HCT116 (cell line): ENCODE measurements around the gene HERPUD2. TPM values are rescaled to one million over a fixed set of nuclear protein-coding genes. Genes with fewer than 3 reads are reported as not detected.

ENCODE experiments used
- ATAC-seq: fragments of 200-7000 bp; cut with Tn5 transposase; 2 replicates; pipeline ENCODE4 v1.9.1; 2020; ENCODE audit warnings: mild to moderate bottlenecking, moderate library complexity
- BruUV-seq: library from RNA; stranded (reverse); fragments of 400-500 nt; replicated peaks from 2 replicates; lab custom pipeline; 2021; lab: Mats Ljungman, UMichigan
- CTCF ChIA-PET: fragments of 300-600 bp; sonication (Branson Sonifier 250); formaldehyde crosslinking; loops from one replicate; lab custom pipeline; 2021; ENCODE audit warnings: antibody characterized with exemption; lab: Charles Lee
- POLR2A ChIA-PET: fragments of 300-600, 350-600 bp; sonication (Branson Sonifier 250); formaldehyde crosslinking; loops from one replicate; lab custom pipeline; 2021; ENCODE audit warnings: antibody characterized with exemption; lab: Charles Lee
- RAD21 ChIA-PET, 2 experiments: fragments of 300-600 bp; sonication (Branson Sonifier 250); formaldehyde crosslinking; loops; one replicate each; lab custom pipeline; 2023; ENCODE audit warnings: low total read pairs in 2 of 2; ENCODE audit not compliant: uncharacterized antibody in 2 of 2, unreplicated experiment in 2 of 2, low non-redundant PET in 1 of 2; lab: Charles Lee
- DNase-seq: peaks from one replicate; pipeline ENCODE4 v3.0.0-alpha.2; 2010; ENCODE audit warnings: low read depth, low spot score
- H2AFZ ChIP-seq: fragments of 200-600 bp; shearing (Covaris generic), sonication (generic); 2 replicates; pipeline ENCODE4 v1.6.1; 2017; ENCODE audit warnings: low read depth, mixed run types, mixed read lengths, antibody characterized with exemption, low read length; ENCODE audit not compliant: poor library complexity, severe bottlenecking
- H3K27ac ChIP-seq: 2 replicates; pipeline ENCODE4 v1.5.1; 2012; ENCODE audit warnings: low read depth, low read length
- H3K27me3 ChIP-seq: fragments of 200-600 bp; sonication (generic); 2 replicates; pipeline ENCODE4 v1.6.1; 2016; ENCODE audit warnings: mixed run types, low read length, mixed read lengths; ENCODE audit not compliant: insufficient read depth
- H3K36me3 ChIP-seq, 2 experiments: fragments of 200-500 bp in 1 of 2; fragments of 200-600 bp in 1 of 2; sonication (Bioruptor generic) in 1 of 2; sonication (generic) in 1 of 2; 2 replicates each; pipeline versions ENCODE4 v1.5.1 to v1.6.1; 2014 to 2016; ENCODE audit warnings: low read length in 2 of 2, inconsistent platforms in 1 of 2, mixed read lengths in 1 of 2, mixed run types in 1 of 2; ENCODE audit not compliant: insufficient read depth in 2 of 2, control insufficient read depth in 1 of 2
- H3K4me1 ChIP-seq, 2 experiments: fragments of 200-600 bp in 1 of 2; sonication (generic) in 1 of 2; 2 replicates each; pipeline versions ENCODE4 v1.5.1 to v1.6.1; 2012 to 2017; ENCODE audit warnings: low read length in 2 of 2, inconsistent platforms in 1 of 2, mild to moderate bottlenecking in 1 of 2, mixed read lengths in 1 of 2, mixed run types in 1 of 2, moderate library complexity in 1 of 2; ENCODE audit not compliant: insufficient read depth in 2 of 2, control insufficient read depth in 1 of 2
- H3K4me2 ChIP-seq: fragments of 200-600 bp; sonication (generic); 2 replicates; pipeline ENCODE4 v1.6.1; 2017; ENCODE audit warnings: mixed run types, low read length, mixed read lengths
- H3K4me3 ChIP-seq, 2 experiments: fragments of 200-600 bp in 1 of 2; sonication (generic) in 1 of 2; replicated peaks in 1 of 2; 2 replicates each; pipeline ENCODE4 v1.5.1; 2011 to 2016; ENCODE audit warnings: low read length in 2 of 2, control low read depth in 1 of 2, low read depth in 1 of 2, mild to moderate bottlenecking in 1 of 2, mixed read lengths in 1 of 2, mixed run types in 1 of 2
- H3K79me2 ChIP-seq: fragments of 200-600 bp; sonication (generic); 2 replicates; pipeline ENCODE4 v1.6.1; 2017; ENCODE audit warnings: mild to moderate bottlenecking, mixed run types, low read length, moderate library complexity, mixed read lengths; ENCODE audit not compliant: insufficient read depth
- H3K9ac ChIP-seq: fragments of 200-600 bp; sonication (generic); 2 replicates; pipeline ENCODE4 v1.6.1; 2016; ENCODE audit warnings: low read length, mixed read lengths
- H3K9me2 ChIP-seq: fragments of 200-600 bp; sonication (generic), shearing (Covaris generic); 2 replicates; pipeline ENCODE4 v1.6.1; 2017; ENCODE audit warnings: mixed run types, mild to moderate bottlenecking, moderate library complexity; ENCODE audit not compliant: insufficient read depth
- H3K9me3 ChIP-seq, 2 experiments: fragments of 200-500 bp in 1 of 2; fragments of 200-600 bp in 1 of 2; sonication (Bioruptor generic) in 1 of 2; sonication (generic) in 1 of 2; 2 replicates each; pipeline ENCODE4 v1.6.1; 2014 to 2017; ENCODE audit warnings: low read length in 2 of 2, mixed read lengths in 2 of 2, inconsistent platforms in 1 of 2, low read depth in 1 of 2, mild to moderate bottlenecking in 1 of 2, mixed run types in 1 of 2, moderate library complexity in 1 of 2; ENCODE audit not compliant: control insufficient read depth in 1 of 2, insufficient read depth in 1 of 2
- H4K20me1 ChIP-seq: fragments of 200-600 bp; sonication (generic), shearing (Covaris generic); 2 replicates; pipeline ENCODE4 v1.6.1; 2017; ENCODE audit warnings: mixed run types, mild to moderate bottlenecking, moderate library complexity; ENCODE audit not compliant: insufficient read depth
- CBX3 ChIP-seq: IDR thresholded peaks from 2 replicates; pipeline ENCODE4 v1.6.1; 2012; ENCODE audit warnings: low read depth
- CEBPB ChIP-seq: IDR thresholded peaks from 2 replicates; pipeline ENCODE4 v1.6.1; 2012; ENCODE audit warnings: low read depth
- ELF1 ChIP-seq: IDR thresholded peaks from 2 replicates; pipeline ENCODE4 v1.6.1; 2012; ENCODE audit warnings: low read depth, borderline replicate concordance
- EZH2 ChIP-seq: fragments of 200-600 bp; sonication (generic); IDR thresholded peaks from 2 replicates; pipeline ENCODE4 v1.6.1; 2017; ENCODE audit warnings: antibody characterized with exemption, mixed run types
- FOSL1 ChIP-seq: IDR thresholded peaks from 2 replicates; pipeline ENCODE4 v1.6.1; 2012; ENCODE audit warnings: low read depth
- JUND ChIP-seq: IDR thresholded peaks from 2 replicates; pipeline ENCODE4 v1.6.1; 2012
- POLR2A ChIP-seq: IDR thresholded peaks from 2 replicates; pipeline ENCODE4 v1.7.0; 2011; ENCODE audit warnings: borderline replicate concordance; ENCODE audit not compliant: insufficient read depth, insufficient read length; ENCODE audit errors: extremely low read depth
- POLR2AphosphoS5 ChIP-seq: IDR thresholded peaks from 2 replicates; pipeline ENCODE4 v1.6.1; 2011; ENCODE audit warnings: mild to moderate bottlenecking, low read depth, low read length, moderate library complexity
- RAD21 ChIP-seq: IDR thresholded peaks from 2 replicates; pipeline ENCODE4 v1.6.1; 2012; ENCODE audit warnings: low read depth, mild to moderate bottlenecking
- SIN3A ChIP-seq: IDR thresholded peaks from 2 replicates; pipeline ENCODE4 v1.6.1; 2012; ENCODE audit warnings: low read depth
- SP1 ChIP-seq: IDR thresholded peaks from 2 replicates; pipeline ENCODE4 v1.6.1; 2012; ENCODE audit warnings: low read depth
- TCF7L2 ChIP-seq: IDR thresholded peaks from 2 replicates; pipeline ENCODE4 v1.7.0; 2011; ENCODE audit warnings: borderline replicate concordance, inconsistent platforms; ENCODE audit not compliant: insufficient read depth, insufficient read length; ENCODE audit errors: extremely low read depth
- YY1 ChIP-seq: IDR thresholded peaks from 2 replicates; pipeline ENCODE4 v1.6.1; 2011; ENCODE audit warnings: low read length, low read depth, moderate library complexity, mild to moderate bottlenecking; ENCODE audit not compliant: insufficient replicate concordance; ENCODE audit errors: extremely low read depth
- ZNF274 ChIP-seq: fragments of 200-500 bp; sonication (Bioruptor generic); IDR thresholded peaks from 2 replicates; pipeline ENCODE4 v1.6.1; 2014; ENCODE audit warnings: mild to moderate bottlenecking, low read depth, low read length, inconsistent platforms
- intact Hi-C: fragments of 100-400 bp; cut with micrococcal nuclease; formaldehyde crosslinking; loops from 2 replicates; pipeline ENCODE4 v1.10.0; 2022
- total RNA-seq: library from RNA; stranded (reverse); gene quantifications from one replicate; pipeline ENCODE4 v1.2.1, GENCODE V29; 2021; ENCODE audit not compliant: unreplicated experiment
- TF ChIP-seq, protein P1 (sequence below), 3 experiments: fragments of 200-600 bp in 1 of 3; sonication (generic) in 1 of 3; IDR thresholded peaks in 2 of 3; conservative IDR thresholded peaks in 1 of 3; 2 replicates each; pipeline ENCODE4 v1.5.1; 2012 to 2017; ENCODE audit warnings: low read depth in 2 of 3, low read length in 2 of 3, antibody characterized with exemption in 1 of 3, borderline replicate concordance in 1 of 3, control low read depth in 1 of 3, mild to moderate bottlenecking in 1 of 3, mixed read lengths in 1 of 3, mixed run types in 1 of 3, moderate library complexity in 1 of 3; ENCODE audit not compliant: insufficient read depth in 1 of 3
- TF ChIP-seq, protein P2 (sequence below): IDR thresholded peaks from 2 replicates; pipeline ENCODE4 v1.6.1; 2011; ENCODE audit warnings: mild to moderate bottlenecking, low read length, moderate library complexity; ENCODE audit not compliant: insufficient replicate concordance; ENCODE audit errors: extremely low read depth

HERPUD2 gene
- total RNA-seq, 1 experiment from 2014 or later = 20.5 TPM

DNA sequence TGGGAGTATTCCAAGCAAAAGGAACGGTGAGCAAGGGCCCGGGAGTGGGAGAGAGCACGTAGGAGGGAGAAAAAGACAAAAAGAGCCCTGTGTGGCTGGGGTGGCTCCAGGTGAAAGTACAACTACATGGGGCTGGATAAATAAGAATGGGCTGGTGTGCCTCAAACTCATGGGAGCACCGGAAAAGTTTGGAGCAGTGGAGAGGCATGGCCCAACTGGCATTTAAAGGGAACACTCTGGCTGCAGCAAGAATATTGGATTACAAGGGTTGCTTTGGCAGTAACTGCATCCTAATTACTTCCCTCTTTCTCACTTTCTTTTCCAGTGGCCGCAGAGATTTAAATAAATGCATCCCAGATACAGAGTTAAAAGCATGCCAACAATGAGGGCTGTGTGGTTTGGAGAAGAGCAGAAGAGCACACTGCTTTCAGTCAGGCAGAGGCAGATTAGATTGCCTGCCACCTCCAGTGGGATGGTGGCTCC, 39.1 kb upstream of the HERPUD2 start:
- Histone ChIP-seq H3K9ac (no peak overlapping the region), H2AFZ (no peak overlapping the region), H3K36me3 (no peaks in the 10 kb centered on the region), H4K20me1 (no peaks in the 10 kb centered on the region), H3K4me2 (no peak overlapping the region), H3K27ac (no peak overlapping the region), H3K79me2 (no peaks in the 10 kb centered on the region), H3K4me1 (no peaks in the 10 kb centered on the region), H3K27me3 (no peaks in the 10 kb centered on the region), H3K9me3 (no peaks in the 10 kb centered on the region), H3K4me3 (no peak overlapping the region), H3K9me2 (no peaks in the 10 kb centered on the region)
- ChIA-PET RAD21 (no interaction called here), POLR2A (no interaction called here), CTCF (no interaction called here)
- no peak for DNase-seq
- no peak for ATAC-seq
- TF ChIP-seq ZNF274 (no peak), FOSL1 (no peak), TCF7L2 (no peak), POLR2AphosphoS5 (no peak), CBX3 (no peak), YY1 (no peak), RAD21 (no peak), POLR2A (no peak), CEBPB (no peak), ELF1 (no peak), SP1 (no peak), SIN3A (no peak), JUND (no peak), EZH2 (no peak)
- TF ChIP-seq, protein P1, sequence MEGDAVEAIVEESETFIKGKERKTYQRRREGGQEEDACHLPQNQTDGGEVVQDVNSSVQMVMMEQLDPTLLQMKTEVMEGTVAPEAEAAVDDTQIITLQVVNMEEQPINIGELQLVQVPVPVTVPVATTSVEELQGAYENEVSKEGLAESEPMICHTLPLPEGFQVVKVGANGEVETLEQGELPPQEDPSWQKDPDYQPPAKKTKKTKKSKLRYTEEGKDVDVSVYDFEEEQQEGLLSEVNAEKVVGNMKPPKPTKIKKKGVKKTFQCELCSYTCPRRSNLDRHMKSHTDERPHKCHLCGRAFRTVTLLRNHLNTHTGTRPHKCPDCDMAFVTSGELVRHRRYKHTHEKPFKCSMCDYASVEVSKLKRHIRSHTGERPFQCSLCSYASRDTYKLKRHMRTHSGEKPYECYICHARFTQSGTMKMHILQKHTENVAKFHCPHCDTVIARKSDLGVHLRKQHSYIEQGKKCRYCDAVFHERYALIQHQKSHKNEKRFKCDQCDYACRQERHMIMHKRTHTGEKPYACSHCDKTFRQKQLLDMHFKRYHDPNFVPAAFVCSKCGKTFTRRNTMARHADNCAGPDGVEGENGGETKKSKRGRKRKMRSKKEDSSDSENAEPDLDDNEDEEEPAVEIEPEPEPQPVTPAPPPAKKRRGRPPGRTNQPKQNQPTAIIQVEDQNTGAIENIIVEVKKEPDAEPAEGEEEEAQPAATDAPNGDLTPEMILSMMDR (IDR thresholded peaks at IDR 0.05 in 2 of 3, conservative IDR thresholded peaks at IDR 0.05 in 1 of 3; ENCODE audit: borderline replicate concordance in 1 of 3, insufficient read depth in 1 of 3, low read depth in 2 of 3, low read length in 2 of 3) = no peak
- TF ChIP-seq, protein P2, sequence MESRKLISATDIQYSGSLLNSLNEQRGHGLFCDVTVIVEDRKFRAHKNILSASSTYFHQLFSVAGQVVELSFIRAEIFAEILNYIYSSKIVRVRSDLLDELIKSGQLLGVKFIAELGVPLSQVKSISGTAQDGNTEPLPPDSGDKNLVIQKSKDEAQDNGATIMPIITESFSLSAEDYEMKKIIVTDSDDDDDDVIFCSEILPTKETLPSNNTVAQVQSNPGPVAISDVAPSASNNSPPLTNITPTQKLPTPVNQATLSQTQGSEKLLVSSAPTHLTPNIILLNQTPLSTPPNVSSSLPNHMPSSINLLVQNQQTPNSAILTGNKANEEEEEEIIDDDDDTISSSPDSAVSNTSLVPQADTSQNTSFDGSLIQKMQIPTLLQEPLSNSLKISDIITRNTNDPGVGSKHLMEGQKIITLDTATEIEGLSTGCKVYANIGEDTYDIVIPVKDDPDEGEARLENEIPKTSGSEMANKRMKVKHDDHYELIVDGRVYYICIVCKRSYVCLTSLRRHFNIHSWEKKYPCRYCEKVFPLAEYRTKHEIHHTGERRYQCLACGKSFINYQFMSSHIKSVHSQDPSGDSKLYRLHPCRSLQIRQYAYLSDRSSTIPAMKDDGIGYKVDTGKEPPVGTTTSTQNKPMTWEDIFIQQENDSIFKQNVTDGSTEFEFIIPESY = no peak
- intact Hi-C loops = no loop called here
- BruUV-seq = no TSS peak
